Tracheal epithelial cell (primary cell): ENCODE results near the gene RPS8. TPM values are rescaled to one million over a fixed set of nuclear protein-coding genes. Genes with fewer than 3 reads are reported as not detected.

Experiments used
- total RNA-seq: library from RNA; depleted of rRNA; stranded (reverse); fragments of >200 nt; gene quantifications from 2 replicates; pipeline ENCODE4 v1.2.1, GENCODE V29; 2014

RPS8 gene
- 2,442 and 4,378 TPM in 2 replicates for total RNA-seq

GRCh38 chr1:44775078-44775929 lies at the start of gene RPS8:
Gene RPS8, plus strand, starts transcription at chr1:44775540. Its CDS starts 57 bp downstream, at chr1:44775597.

DNA sequence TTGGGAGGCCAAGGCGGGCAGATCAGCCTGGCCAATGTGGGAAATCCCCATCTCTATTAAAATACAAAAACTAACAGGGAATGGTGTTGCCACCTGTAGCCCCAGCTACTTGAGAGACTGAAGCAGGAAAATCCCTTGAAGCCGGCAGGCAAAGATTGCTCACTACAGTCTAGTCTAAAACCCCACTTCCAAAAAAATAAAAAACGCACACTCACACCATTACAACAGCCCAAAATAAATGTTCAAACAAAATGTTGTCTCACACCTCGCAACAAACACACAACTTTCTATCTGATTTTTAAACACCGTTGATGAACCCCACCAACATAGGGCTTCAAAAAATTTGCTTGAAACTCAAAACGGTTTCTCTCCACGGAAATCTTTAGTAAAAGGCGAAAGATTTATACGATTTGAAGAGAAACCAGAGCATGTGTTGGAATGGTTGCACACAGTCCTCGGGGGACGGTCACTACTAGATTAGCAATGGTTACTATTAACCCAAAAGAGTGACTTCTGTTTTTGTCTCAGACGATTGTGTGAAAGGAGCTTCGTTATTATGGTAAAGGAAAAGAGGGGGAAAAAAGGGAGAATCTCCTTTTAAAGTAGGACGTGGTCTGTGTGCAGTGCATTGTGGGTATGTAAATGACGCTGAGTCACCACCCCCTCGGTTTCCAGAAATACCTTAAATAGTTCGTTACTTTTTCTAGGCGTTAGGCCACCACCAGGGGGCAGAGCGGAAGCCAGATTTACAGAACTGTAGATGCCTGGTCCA lies 44.4 kb upstream of the RPS8 start, which contains the start of gene RNU5D-1:
RNU5D-1 (minus strand) TSS at position 430 of the 772 bp plus-strand sequence.

GRCh38 chr1:44739307-44740178 lies 35.8 kb upstream of the RPS8 start, which contains the start of gene KIF2C:
Gene KIF2C, plus strand, starts transcription at chr1:44739837. Its CDS starts 96 bp downstream, at chr1:44739933.

DNA sequence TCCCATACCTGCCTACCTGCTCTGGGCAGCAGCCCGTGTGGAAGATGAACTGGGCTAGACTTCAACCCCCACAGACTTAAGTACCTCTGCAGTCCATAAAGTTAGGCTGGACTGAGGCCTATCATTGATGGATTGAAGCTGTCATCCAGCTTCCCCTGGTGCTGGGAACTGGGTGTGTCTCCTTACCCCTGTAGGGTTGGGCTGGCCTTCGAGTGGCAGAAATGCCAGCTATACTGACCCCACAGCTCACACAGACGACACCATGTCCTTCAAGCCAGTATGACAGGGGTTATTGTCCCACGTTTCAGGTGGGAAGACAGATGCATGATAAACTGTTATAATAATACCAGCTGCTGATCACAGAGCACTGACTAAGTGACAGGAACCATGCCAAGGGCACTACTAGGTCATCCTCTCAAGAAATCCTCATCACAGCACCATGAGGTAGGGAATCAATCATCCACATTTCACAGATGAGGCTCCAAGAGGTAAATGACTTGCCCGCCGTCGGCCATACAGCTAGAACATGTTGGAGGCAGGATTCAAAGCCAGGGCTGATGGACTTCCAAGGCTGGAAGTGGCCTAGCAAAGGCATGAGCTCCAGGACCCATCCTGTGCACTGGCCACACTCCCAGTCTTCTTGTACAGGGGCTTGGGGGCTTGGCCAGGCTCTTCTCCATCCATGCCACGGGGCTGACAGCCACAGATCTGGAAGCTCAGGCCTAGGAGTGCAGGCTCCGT lies 12.9 kb downstream of the RPS8 start, which contains the start of gene BEST4:
BEST4 (minus strand) TSS at position 51 of the 741 bp plus-strand sequence. CDS start 465 bp downstream, outside the sequence.

GRCh38 chr1:44799770-44800584 lies 24.6 kb downstream of the RPS8 start, which contains the start of gene PLK3:
Gene PLK3, plus strand, starts transcription at chr1:44800377. Its CDS starts 87 bp downstream, at chr1:44800464.

GRCh38 chr1:44806704-44807363 lies 31.5 kb downstream of the RPS8 start, which contains the start of gene DYNLT4:
Gene DYNLT4, minus strand, starts transcription at chr1:44807351. Its CDS starts 683 bp downstream, at chr1:44806668.

GRCh38 chr1:44808063-44808937 lies 33.0 kb downstream of the RPS8 start, which contains the start of gene BTBD19:
Gene BTBD19, plus strand, starts transcription at chr1:44808523. Its CDS starts 298 bp downstream, at chr1:44808821.

Other genes starting within 250 kb of the RPS8 start
- 3.1 and 5.5 TPM in 2 replicates for gene TMEM53, start 101.1 kb upstream of the RPS8 start, total RNA-seq
- 1.1 TPM in 1 of 2 replicates, not detected in the other for gene ARMH1, start 100.8 kb upstream of the RPS8 start, total RNA-seq
- gene RNU5D-1, start 44.4 kb upstream of the RPS8 start, total RNA-seq, result not detected in 2 replicates
- 1.1 and 3.6 TPM in 2 replicates for gene KIF2C, start 35.7 kb upstream of the RPS8 start, total RNA-seq
- under 0.01 TPM in 1 of 2 replicates, not detected in the other for gene BEST4, start 12.6 kb downstream of the RPS8 start, total RNA-seq
- gene PLK3, start 24.8 kb downstream of the RPS8 start, total RNA-seq, result 15.1 and 30.6 TPM in 2 replicates
- 0.24 TPM in 1 of 2 replicates, not detected in the other for gene DYNLT4, start 31.8 kb downstream of the RPS8 start, total RNA-seq
- gene BTBD19, start 33.0 kb downstream of the RPS8 start, total RNA-seq, result 0.64 and 1.9 TPM in 2 replicates
- gene PTCH2, start 67.7 kb downstream of the RPS8 start, total RNA-seq, result not detected in 2 replicates
- 29.4 and 32.6 TPM in 2 replicates for gene EIF2B3, start 211.1 kb downstream of the RPS8 start, total RNA-seq
- 16.6 TPM in 2 replicates for gene HECTD3, start 235.8 kb downstream of the RPS8 start, total RNA-seq
- gene UROD, start 236.7 kb downstream of the RPS8 start, total RNA-seq, result 96.6 and 107 TPM in 2 replicates